ENCODE measurements around the gene RBM46.
"Not testable (repeated sequence)": the region's sequence is repeated elsewhere in the genome, so short reads cannot be mapped to it uniquely, and the experiment has no call there.

RBM46 gene

GRCh38 chr4:154836030-154836429, 55.0 kb downstream of the RBM46 start:
- in situ Hi-C loops (cut with MboI; ENCODE audit: low sequenced_read_pairs): no loop called here

DNA sequence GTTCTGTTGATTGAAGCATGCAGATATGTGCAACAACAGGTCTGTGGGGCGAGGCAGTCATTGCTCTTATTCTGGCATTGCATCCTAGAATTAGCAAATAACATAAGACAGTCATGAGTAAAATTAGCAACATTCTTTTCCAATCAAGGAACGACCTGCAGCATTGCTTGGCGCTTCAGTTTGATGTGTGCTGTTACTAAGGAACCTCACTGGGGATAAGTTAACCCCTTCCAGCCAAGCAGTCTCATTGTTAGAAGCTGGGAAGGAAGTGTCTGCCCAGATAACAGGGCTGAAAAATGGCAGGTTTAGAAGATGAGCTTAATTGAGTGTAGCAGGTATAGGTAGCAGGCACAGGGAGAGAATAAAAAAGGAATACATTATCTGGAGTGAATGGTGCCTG, 55.4 kb downstream of the RBM46 start:
- in situ Hi-C loops (cut with MboI; ENCODE audit: low sequenced_read_pairs): no loop called here

GRCh38 chr4:154838155-154838554, 57.1 kb downstream of the RBM46 start:
- in situ Hi-C loops (cut with MboI; ENCODE audit: low sequenced_read_pairs): no loop called here

GRCh38 chr4:154838694-154839093, 57.6 kb downstream of the RBM46 start:
- in situ Hi-C loops (cut with MboI; ENCODE audit: low sequenced_read_pairs): no loop called here

DNA sequence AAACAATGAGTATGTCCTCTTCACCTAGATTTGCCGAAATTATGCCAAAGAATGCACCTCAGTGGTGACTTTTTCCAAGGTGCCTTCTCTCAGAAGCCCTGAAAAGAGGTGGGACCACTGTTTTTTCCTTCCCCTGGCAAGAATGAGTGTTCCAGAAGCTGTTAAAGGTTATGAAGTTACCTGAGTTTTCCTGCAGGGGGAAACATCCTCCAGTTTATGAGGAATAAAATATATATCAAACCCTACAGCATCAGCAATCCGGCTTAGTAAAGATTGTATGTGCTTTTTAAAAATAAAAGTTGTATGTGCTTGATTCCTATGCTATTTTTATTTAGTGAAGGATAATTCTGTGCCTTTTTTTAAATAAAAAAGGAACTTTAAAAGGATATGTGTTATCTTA, 73.3 kb downstream of the RBM46 start:
- in situ Hi-C loops (cut with MboI; ENCODE audit: low sequenced_read_pairs): no loop called here

GRCh38 chr4:154858166-154858565, 77.1 kb downstream of the RBM46 start:
- in situ Hi-C loops (cut with MboI; ENCODE audit: low sequenced_read_pairs): no loop called here

DNA sequence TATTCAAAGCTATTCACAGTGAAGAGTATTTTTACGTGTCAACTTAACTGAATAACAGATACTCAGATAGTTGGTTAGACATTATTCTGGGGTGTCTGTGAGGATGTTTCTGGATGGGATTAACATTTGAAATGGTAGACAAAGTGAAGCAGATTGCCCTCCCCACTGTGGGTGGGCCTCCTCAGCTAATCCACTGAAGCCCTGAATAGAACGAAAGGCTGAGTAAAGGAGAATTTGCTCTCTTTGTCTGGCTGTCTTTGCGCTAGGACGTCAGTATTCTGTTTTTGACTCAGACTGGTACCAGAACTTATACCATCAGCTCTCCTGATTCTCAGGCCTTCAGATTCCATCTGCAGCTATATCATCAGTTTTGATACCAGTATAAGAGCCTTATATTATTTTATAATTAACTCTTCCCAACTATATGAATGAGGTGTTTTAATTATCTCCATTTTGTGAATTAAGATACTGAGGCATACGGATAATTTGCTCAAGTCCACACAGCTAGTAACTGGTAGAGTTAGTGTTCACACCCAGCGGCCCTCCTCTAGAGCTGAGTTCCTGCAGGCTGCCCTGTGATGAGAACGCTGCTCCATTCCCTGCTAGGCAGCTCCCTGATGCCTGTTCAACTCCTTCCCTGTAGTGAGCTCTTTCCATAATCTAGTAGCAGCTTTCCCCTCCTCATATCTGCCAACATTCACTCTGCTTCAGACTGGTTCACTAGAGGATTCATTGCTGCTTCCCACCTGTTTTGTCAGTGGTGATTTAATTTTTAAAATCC, 87.5 kb downstream of the RBM46 start:
- in situ Hi-C loops (cut with MboI; ENCODE audit: low sequenced_read_pairs): no loop called here

- in situ Hi-C loops (cut with MboI; ENCODE audit: low sequenced_read_pairs): no loop called here
These were observed 88.2 kb downstream of the RBM46 start for GRCh38 chr4:154869301-154869700.

DNA sequence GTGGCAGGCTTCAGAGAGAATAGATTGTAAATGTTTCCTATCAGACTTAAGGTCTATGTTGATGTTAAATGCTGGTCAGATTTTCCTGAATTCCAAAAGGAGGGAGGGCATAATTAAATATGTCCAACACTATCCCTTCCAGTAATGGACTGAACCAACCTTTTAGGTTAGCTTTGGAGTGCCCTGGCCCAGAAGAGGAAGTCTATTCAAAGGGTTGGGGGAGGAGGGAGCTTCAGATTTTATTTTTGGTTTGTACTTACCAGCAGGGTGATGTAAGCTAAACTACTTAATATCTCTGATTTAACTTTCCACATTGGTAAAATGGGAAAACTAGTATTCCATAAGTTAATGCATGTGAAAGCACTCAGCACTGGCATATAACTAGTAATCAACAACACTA, 91.1 kb downstream of the RBM46 start:
- in situ Hi-C loops (cut with MboI; ENCODE audit: low sequenced_read_pairs): no loop called here

DNA sequence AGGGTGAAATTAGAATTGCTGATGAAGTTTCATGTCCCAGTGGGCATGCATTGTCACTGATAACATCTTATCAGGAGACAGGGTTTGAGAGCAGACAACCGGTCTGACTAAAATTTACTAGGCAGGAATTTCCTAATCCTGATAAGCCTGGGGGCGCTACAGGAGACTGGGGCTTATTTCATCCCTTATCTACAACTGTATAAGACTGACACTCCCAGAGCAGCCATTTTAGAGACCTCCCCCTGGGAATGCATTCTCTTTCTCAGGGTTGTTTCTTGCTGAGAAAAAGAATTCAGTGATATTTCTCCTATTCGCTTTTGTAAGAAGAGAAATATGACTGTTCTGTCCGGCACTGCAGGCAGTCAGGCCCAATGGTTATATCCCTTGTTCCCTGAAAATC, 93.0 kb downstream of the RBM46 start:
- in situ Hi-C loops (cut with MboI; ENCODE audit: low sequenced_read_pairs): not testable (repeated sequence)

DNA sequence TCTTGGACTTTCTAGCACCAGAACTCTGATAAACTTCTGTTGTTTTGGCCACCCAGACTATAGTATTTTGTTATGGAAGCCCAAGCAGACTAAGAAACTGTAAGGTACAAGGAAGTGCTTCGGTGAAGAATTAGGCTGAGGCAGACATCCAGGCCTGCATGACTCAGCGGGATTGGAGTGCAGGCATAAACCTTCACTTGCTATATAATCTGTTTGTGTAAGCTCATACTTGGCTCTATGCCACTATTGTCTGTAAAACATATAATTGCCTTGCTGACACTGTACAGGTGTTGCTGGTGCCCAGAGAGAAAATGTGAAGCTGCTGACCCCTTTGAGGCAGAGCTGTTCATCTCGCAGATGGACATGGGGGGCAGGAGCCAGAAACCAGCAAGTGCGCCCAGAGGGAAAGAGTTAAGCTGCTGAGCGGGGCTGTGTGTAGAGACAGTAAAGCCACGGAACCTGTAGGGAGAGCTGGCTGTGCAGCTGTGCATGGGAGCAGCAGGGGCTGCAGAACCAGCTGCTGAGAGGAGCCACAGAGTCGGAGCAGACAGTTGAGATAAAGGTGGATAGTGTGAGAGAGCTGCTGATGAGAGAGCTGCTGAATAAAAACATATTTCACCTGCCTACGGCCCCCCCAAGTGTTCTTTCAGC, 96.2 kb downstream of the RBM46 start:
- in situ Hi-C loops (cut with MboI; ENCODE audit: low sequenced_read_pairs): no loop called here
